ENCODE measurements around the gene NPC1L1. TPM values are rescaled to one million over a fixed set of nuclear protein-coding genes. Genes with fewer than 3 reads are reported as not detected.

NPC1L1 gene
- total RNA-seq, 2 donors from 2014 or later, result 0.12 TPM; not detected in 1

DNA sequence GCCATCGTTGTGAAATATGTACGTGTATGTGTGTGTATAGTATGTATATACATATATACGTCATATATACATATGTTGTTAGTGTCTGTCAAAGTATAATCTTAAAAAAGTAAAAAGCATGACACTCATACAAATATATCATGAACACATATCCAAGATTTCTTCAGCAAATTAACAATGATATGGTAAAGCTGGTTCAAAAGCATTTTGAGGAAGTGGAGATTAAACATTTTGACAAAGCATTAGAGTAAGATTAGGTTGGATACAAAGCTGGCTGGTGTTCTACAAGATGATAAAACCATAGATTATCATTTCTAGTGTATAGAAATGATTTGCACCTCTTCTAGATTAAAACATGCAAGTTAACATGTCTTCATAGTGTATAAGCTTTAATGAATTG, 49.9 kb downstream of the NPC1L1 start:
- Mint-ChIP-seq H3K27me3 (peaks cover 0 to 11% of the 10 kb centered on the region in 2 donors), H3K9me3 (no peaks in the 10 kb centered on the region), H3K4me3 (peak overlapping the region; percentile 92), H3K27ac (peak overlapping the region; percentile 88 to 94), H3K36me3 (peaks cover 5% of the 10 kb centered on the region), H3K4me1 (ENCODE audit: low read depth in 2 of 2) (peaks cover 29 to 33% of the 10 kb centered on the region in 2 donors)
- no peak for ATAC-seq
- no peak for DNase-seq (ENCODE audit: low spot score)

DNA sequence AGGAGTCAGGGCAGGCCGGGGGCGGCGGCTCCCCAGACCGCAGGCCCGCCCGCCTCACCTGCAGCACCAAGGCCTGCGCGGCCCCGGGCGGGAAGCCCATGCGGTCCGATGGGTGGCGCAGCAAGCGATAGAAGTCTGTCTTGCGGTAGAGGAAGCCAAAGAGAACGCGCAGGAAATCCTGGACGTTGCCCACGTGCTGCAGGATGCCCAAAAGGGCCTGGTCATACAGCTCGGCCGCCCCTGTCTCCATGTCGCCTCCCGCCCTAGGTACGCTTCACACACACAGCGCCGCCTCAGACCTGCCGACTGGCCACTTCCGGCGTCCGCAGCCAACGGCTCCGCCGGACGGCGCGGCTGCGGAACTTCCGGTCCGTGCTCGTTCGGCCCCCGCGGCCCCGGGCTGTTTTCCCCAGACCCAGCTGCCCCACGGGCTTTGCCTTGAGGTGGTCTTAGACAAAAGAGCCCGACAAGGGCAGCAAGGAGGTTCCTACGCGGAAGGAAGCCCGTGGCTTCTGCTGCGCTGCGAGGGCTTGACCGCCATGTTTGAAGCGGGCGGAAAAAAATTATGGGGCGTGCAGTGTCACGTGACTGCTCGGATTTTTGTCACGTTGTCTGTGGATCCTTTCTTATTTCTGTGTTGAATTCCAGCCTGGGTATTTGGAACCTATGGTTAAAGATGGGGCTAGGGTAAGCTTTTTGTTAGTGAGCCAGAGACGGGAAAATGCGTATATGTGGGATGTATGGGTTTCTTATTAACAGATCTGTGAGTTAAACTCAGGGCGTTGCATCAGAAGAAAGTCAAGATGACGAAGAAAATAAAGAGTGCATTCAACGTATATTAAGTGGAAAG, 50.6 kb downstream of the NPC1L1 start, which contains the start of gene NUDCD3:
TSS of gene NUDCD3 (minus strand) at position 308 of the 850 bp plus-strand sequence. CDS start at position 250, 58 bp downstream.
- Mint-ChIP-seq H3K9me3 (no peaks in the 10 kb centered on the region), H3K4me1 (ENCODE audit: low read depth in 2 of 2) (peaks cover 32 to 38% of the 10 kb centered on the region in 2 donors), H3K27ac (peak within 1 kb of the TSS; percentile 88 to 94), H3K36me3 (peaks cover 5% of the 10 kb centered on the region), H3K27me3 (peaks cover 0 to 10% of the 10 kb centered on the region in 2 donors), H3K4me3 (peak within 1 kb of the TSS; percentile 92)
- peak; percentile 86 for DNase-seq (ENCODE audit: low spot score)
- peak; percentile 93 to 97 for ATAC-seq

DNA sequence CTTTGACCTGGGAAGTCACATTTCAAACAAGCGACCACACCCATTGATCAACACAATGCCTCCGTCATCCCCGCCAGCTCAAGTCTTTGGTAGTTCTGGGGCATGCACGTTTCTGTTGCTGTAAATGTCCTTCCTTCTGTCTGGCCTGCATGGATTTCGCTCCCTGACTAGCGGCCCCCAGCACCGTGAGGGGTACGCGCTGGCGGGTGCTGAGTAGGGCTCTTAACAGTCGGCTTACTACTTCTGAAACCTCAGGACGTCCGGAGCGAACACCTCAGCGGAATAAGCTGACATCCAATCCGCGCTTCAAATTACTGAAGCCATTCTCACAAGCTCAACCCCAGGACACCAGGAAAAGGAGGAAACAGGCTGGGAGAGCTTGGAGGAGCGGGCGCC, 51.2 kb downstream of the NPC1L1 start:
- H3K4me1 Mint-ChIP-seq (ENCODE audit: low read depth in 2 of 2), result peaks cover 35 to 42% of the 10 kb centered on the region in 2 donors

DNA sequence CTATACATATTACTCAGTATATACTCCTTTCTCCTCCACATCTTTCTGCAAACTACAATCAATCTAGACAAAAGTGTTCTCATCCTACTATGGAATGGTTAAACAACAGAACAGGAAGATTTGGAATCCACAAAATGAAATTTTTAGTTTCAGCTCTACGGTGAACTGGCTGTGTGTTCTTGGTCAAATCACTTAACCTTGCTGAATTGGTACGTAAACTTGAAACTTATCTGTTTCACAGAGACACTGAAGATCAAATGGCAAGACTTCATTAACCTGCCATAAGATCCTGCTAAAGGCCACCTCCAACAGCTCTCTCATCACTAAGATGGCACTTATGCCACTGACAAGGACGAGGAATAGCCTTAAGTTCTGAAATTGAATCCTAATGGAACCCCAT, 52.2 kb downstream of the NPC1L1 start:
- no peak for ATAC-seq
- Mint-ChIP-seq H3K36me3 (peaks cover 18% of the 10 kb centered on the region), H3K4me3 (peak overlapping the region; percentile 92), H3K4me1 (ENCODE audit: low read depth in 2 of 2) (peaks cover 39 to 48% of the 10 kb centered on the region in 2 donors), H3K27me3 (no peaks in the 10 kb centered on the region), H3K9me3 (no peaks in the 10 kb centered on the region), H3K27ac (peak overlapping the region in 1 of 2 donors; percentile 94)
- DNase-seq (ENCODE audit: low spot score), result no peak

More for the DNA sequence above, 51.2 kb downstream of the NPC1L1 start:
- peak overlapping the region; percentile 92 for H3K4me3 Mint-ChIP-seq
- H3K27ac Mint-ChIP-seq, result peak overlapping the region; percentile 88 to 94
- peak in 1 of 2 donors; percentile 58 for ATAC-seq
- H3K9me3 Mint-ChIP-seq, result no peaks in the 10 kb centered on the region
- no peak for DNase-seq (ENCODE audit: low spot score)
- peaks cover 0 to 5% of the 10 kb centered on the region in 2 donors for H3K27me3 Mint-ChIP-seq
- H3K36me3 Mint-ChIP-seq, result peaks cover 8% of the 10 kb centered on the region

DNA sequence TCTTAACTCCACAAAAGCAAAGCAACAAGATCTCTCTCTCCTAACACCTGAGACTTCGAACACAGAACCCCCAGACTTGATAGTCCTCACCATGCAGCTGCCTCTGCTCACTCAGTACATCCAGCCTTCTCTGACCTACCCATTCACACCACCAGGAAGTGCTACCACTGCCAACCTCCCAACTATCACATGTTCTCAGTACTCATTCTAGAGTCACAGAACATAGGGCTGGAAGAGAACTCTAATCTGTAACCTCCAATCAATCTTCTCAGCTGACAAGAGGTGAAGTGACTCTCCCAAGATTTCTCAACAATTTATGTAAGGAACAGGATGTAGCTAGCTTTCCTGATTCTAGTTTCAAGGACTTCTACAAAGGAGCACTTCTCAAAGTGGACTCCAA, 54.4 kb downstream of the NPC1L1 start:
- DNase-seq (ENCODE audit: low spot score) (no peak), ATAC-seq (no peak)
- Mint-ChIP-seq H3K36me3 (peaks cover 37% of the 10 kb centered on the region), H3K27me3 (no peaks in the 10 kb centered on the region), H3K4me3 (no peak overlapping the region), H3K4me1 (ENCODE audit: low read depth in 2 of 2) (peaks cover 41 to 54% of the 10 kb centered on the region in 2 donors), H3K9me3 (no peaks in the 10 kb centered on the region), H3K27ac (peak overlapping the region in 1 of 2 donors; percentile 20)

DNA sequence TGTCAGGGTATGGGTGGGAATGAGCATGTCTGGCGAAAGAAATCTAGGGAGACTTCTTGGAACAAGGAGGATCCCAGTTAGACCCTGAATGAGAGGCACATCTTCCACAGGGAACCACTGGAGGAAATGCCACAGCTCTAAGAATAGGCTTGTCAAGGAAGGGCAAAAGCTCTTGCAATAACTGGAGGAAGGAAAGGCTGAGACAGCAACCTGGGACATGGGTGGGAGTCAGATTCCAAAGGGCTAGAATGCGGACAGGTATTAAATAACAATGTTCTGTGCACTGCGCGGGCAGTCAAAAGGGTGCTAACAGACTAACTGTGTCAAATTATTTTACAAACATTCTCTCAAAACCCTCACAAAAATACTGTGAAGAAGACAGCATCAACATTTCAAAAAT, 55.1 kb downstream of the NPC1L1 start:
- Mint-ChIP-seq H3K4me3 (no peak overlapping the region), H3K27ac (no peak overlapping the region), H3K27me3 (no peaks in the 10 kb centered on the region), H3K9me3 (no peaks in the 10 kb centered on the region), H3K4me1 (ENCODE audit: low read depth in 2 of 2) (peaks cover 38 to 51% of the 10 kb centered on the region in 2 donors), H3K36me3 (peaks cover 37% of the 10 kb centered on the region)
- DNase-seq (ENCODE audit: low spot score) (no peak), ATAC-seq (no peak)

DNA sequence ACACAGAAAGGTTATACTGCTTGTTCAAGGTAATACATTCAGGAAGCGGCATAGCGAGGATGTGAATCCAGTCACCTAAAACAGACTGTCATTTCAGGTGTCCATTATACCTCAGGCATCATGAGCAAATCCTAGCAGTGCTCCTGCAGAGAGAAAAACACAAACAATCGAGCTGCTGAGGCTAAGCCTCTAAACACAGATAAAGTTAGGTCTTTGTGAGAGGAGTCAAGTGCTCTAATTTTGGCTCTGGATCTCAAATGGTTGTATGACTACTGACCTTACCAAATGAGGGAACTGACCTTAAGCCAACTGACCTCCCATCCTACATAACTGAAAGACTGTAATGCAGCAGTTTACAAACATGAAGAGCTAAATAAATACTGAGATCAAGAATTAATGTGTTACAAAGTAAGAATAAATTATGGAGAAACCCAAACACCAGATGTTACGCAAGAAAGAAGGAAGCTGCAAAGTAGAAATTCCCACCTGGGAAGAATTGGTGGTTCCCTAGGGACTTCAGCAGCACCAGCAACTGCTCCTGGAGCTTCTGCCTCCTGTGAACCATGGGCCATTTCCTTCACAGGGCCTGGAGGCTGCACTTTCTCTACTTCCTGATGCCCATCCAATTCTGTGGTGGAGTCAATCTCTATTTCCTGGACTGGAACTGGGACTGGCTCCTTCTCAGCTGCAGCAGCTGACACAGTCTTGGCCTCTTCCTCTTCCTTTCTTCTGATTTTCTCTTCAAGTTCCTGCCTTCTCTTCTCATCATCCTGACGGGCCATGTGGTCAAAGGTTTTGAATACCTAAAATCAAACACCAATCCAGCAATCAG, 56.4 kb downstream of the NPC1L1 start:
- peaks cover 33% of the 10 kb centered on the region for H3K36me3 Mint-ChIP-seq
- no peaks in the 10 kb centered on the region for H3K9me3 Mint-ChIP-seq
- peaks cover 32 to 42% of the 10 kb centered on the region in 2 donors for H3K4me1 Mint-ChIP-seq (ENCODE audit: low read depth in 2 of 2)
- DNase-seq (ENCODE audit: low spot score), result no peak
- no peak overlapping the region for H3K4me3 Mint-ChIP-seq
- H3K27me3 Mint-ChIP-seq, result no peaks in the 10 kb centered on the region
- H3K27ac Mint-ChIP-seq, result no peak overlapping the region
- no peak for ATAC-seq

DNA sequence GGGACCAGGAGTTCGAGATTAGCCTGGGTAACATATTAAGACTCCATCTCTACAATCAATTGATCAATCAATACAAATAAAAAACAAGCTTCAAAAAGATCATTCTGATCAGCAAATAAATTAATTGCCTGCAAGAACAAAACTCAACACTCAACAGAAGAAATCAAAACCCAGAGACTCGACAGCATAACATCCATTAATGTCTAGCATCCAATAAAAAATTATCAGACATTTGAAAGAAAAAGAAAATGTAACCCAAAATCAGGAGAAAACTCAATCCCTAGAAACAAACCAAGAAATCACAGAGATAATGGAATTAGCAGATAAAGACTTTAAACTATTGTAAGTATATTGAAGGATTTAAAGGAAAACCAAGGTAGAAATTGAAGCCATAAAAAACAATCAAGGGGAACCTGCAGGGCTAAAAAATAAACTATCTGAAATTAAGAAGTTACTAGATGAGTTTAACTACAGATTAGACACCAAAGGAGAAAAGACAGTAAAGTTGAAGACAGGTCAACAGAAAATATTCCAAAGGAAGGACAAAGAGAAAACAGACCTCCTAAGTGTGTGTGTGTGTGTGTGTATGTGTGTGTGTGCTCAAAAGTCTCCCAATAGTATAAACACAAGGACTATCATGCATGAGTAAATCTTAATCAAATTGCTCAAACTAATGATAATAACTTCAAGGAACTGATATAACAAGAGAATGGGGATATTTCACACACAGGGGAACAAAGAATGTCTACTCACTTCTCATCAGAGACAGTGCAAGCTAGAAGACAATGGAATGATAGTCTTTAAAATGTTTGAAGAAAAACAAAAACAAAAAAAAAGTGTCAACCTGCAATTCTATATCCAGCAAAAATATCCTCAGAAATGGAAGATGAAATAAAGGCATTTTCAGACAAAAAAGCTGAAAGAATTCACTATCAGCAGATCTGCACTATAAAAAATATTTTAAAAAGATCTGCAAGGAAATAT, 58.3 kb downstream of the NPC1L1 start:
- Mint-ChIP-seq H3K27me3 (no peaks in the 10 kb centered on the region), H3K27ac (no peak overlapping the region), H3K9me3 (no peaks in the 10 kb centered on the region), H3K4me1 (ENCODE audit: low read depth in 2 of 2) (peaks cover 17 to 26% of the 10 kb centered on the region in 2 donors), H3K36me3 (peaks cover 32% of the 10 kb centered on the region), H3K4me3 (no peak overlapping the region)
- no peak for ATAC-seq
- no peak for DNase-seq (ENCODE audit: low spot score)

DNA sequence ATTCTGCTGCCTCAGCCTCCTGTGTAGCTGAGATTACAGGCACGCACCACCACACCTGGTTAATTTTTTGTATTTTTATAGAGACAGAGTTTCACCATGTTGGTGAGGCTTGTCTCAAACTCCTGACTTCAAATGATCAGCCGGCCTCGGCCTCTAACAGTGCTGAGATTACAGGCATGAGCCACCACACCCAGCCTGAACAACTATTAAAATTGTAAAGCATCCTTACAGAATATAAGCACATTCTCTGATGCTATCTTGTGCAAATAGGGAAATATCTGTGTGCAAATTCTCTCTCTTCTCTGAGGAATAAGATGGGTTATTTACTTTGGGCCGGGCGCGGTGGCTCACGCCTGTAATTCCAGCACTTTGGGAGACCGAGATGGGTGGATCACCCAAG, 63.2 kb downstream of the NPC1L1 start:
- peaks cover 11% of the 10 kb centered on the region in 2 donors for H3K4me1 Mint-ChIP-seq (ENCODE audit: low read depth in 2 of 2)
- no peak overlapping the region for H3K27ac Mint-ChIP-seq
- H3K36me3 Mint-ChIP-seq, result peaks cover 25% of the 10 kb centered on the region
- no peaks in the 10 kb centered on the region for H3K9me3 Mint-ChIP-seq
- ATAC-seq (no peak), DNase-seq (ENCODE audit: low spot score) (no peak)
- H3K4me3 Mint-ChIP-seq, result no peak overlapping the region
- H3K27me3 Mint-ChIP-seq, result no peaks in the 10 kb centered on the region

DNA sequence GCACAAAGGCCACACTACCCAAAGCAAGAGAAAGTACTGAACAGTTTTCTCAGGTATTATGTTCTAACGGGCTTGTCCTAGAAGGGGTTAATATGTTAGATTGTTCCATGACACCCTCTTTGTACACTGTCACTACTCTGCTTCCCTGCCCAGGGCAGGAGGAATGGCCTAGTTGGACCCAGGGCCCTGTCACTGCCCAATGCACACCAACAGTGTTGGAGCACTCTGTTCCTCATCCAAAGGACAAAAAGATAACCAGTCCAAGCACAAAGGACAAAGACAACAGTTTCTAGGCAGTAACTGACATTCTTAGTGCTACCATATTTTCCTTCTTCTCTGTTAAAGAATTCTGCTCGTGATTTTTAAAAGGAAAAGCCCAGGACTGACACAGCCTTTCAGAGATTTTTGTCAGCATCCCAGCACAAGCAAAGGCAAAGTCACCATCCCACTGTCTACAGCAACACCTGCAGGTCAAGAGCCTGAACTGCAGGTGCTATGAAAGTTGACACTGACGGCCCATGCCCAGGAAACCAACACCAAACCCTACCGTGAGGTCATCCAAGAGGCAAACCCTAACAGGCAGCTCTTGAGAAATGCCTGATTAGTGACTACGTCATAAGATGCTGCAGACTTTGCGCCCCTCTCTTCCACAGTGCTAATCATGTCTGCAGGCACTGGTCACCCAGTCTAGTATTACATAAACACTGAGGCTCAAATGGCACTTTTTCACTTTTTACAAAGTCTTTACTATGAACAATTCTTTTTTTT, 63.9 kb downstream of the NPC1L1 start:
- peaks cover 23% of the 10 kb centered on the region for H3K36me3 Mint-ChIP-seq

DNA sequence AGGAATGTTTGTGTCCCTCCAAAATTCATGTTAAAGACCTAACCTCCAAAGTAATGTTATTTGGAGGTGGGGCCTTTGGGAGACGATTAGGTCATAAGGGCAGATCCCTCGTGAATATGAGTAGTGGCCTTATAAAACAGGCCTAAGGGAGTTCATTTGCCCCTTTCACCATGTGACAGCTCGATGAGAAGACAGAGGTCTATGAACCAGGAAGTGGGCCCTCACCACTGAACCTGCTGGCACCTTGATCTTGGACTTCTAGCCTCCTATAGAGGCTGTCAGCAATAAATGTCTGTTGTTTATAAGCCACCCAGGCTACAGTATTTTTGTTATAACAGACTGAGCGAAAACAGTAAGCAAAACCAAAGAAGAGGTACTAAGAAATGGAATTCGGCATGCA, 64.8 kb downstream of the NPC1L1 start:
- no peak overlapping the region for H3K4me3 Mint-ChIP-seq

More for the DNA sequence above, 63.9 kb downstream of the NPC1L1 start:
- peaks cover 11 to 14% of the 10 kb centered on the region in 2 donors for H3K4me1 Mint-ChIP-seq (ENCODE audit: low read depth in 2 of 2)
- peak; percentile 92 to 95 for ATAC-seq
- no peak overlapping the region for H3K27ac Mint-ChIP-seq
- no peaks in the 10 kb centered on the region for H3K9me3 Mint-ChIP-seq
- no peak for DNase-seq (ENCODE audit: low spot score)
- no peak overlapping the region for H3K4me3 Mint-ChIP-seq
- no peaks in the 10 kb centered on the region for H3K27me3 Mint-ChIP-seq

DNA sequence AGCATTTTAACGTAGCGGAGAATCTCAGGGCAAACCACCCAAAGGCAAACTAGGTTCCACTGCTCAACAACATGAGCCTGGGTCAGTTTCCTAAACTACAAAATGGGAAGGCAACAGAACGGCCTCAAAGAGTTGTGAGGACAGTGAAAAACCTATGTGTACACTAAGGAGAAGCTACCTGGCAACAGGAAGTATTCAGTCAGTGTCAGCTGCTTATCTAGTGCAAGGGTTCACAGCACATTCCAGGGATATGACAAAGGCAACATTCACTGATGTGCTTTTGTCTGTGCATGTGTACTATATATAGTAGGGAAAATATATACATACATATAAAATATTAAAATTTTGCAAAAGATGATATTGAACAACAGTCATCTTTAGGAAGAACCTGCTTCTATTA, 67.8 kb downstream of the NPC1L1 start:
- H3K36me3 Mint-ChIP-seq, result peaks cover 32% of the 10 kb centered on the region
- no peaks in the 10 kb centered on the region for H3K9me3 Mint-ChIP-seq
- H3K27ac Mint-ChIP-seq, result no peak overlapping the region
- peaks cover 24 to 29% of the 10 kb centered on the region in 2 donors for H3K4me1 Mint-ChIP-seq (ENCODE audit: low read depth in 2 of 2)
- H3K27me3 Mint-ChIP-seq, result no peaks in the 10 kb centered on the region
- no peak overlapping the region for H3K4me3 Mint-ChIP-seq
- no peak for DNase-seq (ENCODE audit: low spot score)
- no peak for ATAC-seq

More for the DNA sequence above, 64.8 kb downstream of the NPC1L1 start:
- DNase-seq (ENCODE audit: low spot score) (no peak), ATAC-seq (no peak)
- no peaks in the 10 kb centered on the region for H3K27me3 Mint-ChIP-seq
- peaks cover 26% of the 10 kb centered on the region for H3K36me3 Mint-ChIP-seq
- H3K27ac Mint-ChIP-seq, result no peak overlapping the region
- no peaks in the 10 kb centered on the region for H3K9me3 Mint-ChIP-seq
- peaks cover 14 to 17% of the 10 kb centered on the region in 2 donors for H3K4me1 Mint-ChIP-seq (ENCODE audit: low read depth in 2 of 2)

All from natural killer cell treated with Interleukin-12 subunit alpha and Interleukin-12 subunit beta and Interleukin-15 and Interleukin-18, amount 100 ng/mL, for 72 hours (primary cell).